ENCODE measurements around the gene KIRREL1.

- TF ChIP-seq CTCF (IDR thresholded peaks at IDR 0.05): no peak
- TF ChIP-seq EP300 (IDR thresholded peaks at IDR 0.05): no peak
- TF ChIP-seq POLR2A (IDR thresholded peaks at IDR 0.05): no peak
- TF ChIP-seq POLR2AphosphoS5 (IDR thresholded peaks at IDR 0.05): no peak
Observed at GRCh38 chr1:158105352-158106095, 112.1 kb downstream of the KIRREL1 start.
